Fibroblast of lung (primary cell): ENCODE measurements around the gene KCNMB4.

Experiments used
- CTCF ChIP-seq, 2 donors: IDR thresholded peaks in 1 of 2; conservative IDR thresholded peaks in 1 of 2; 1 replicate in 1 of 2; 2 replicates in 1 of 2; pipeline ENCODE4 v1.5.1; 2011 to 2012; ENCODE audit warnings: low read length in 2 of 2, control low read depth in 1 of 2, inconsistent platforms in 1 of 2, low read depth in 1 of 2, mild to moderate bottlenecking in 1 of 2
- EZH2 ChIP-seq: IDR thresholded peaks from 2 replicates; pipeline ENCODE4 v1.5.1; 2012; ENCODE audit warnings: low read length, control low read depth, mild to moderate bottlenecking; ENCODE audit errors: missing control alignments

- TF ChIP-seq EZH2 (peak; percentile 84), CTCF (conservative IDR thresholded peaks at IDR 0.05 in 1 of 2, IDR thresholded peaks at IDR 0.05 in 1 of 2; ENCODE audit: low read depth in 1 of 2, low read length in 2 of 2) (no peak)
Observed at GRCh38 chr12:70366581-70367257, 629 bp downstream of the KCNMB4 start.
